Esophagus muscularis mucosa (tissue), 4 donors: Measurements from ENCODE around the gene COL5A1. TPM values are rescaled to one million over a fixed set of nuclear protein-coding genes. Genes with fewer than 3 reads are reported as not detected.
"Not testable (repeated sequence)": the region's sequence is repeated elsewhere in the genome, so short reads cannot be mapped to it uniquely, and the experiment has no call there.

ENCODE experiments used
- DNase-seq: peaks from one replicate; pipeline ENCODE4 v3.0.0-alpha.2; 2017; ENCODE audit errors: extremely low spot score
- H3K27ac ChIP-seq, 4 donors: fragments of 200-600 bp; sonication (generic); replicated peaks in 1 of 4; 1 replicate in 3 of 4; 2 replicates in 1 of 4; pipeline ENCODE4 v1.5.1; 2016 to 2019; ENCODE audit warnings: mild to moderate bottlenecking in 1 of 4
- H3K27me3 ChIP-seq, 4 donors: fragments of 200-600 bp; sonication (generic); one replicate each; pipeline versions ENCODE4 v1.5.1 to v1.6.0; 2016 to 2019
- H3K36me3 ChIP-seq, 4 donors: fragments of 200-600 bp; sonication (generic); one replicate each; pipeline ENCODE4 v1.5.1; 2016 to 2019
- H3K4me1 ChIP-seq, 4 donors: fragments of 200-600 bp; sonication (generic); one replicate each; pipeline ENCODE4 v1.5.1; 2016 to 2019
- H3K4me3 ChIP-seq, 4 donors: fragments of 200-600 bp; sonication (generic); 1 replicate in 2 of 4; 2 replicates in 2 of 4; pipeline ENCODE4 v1.5.1; 2016 to 2019; ENCODE audit warnings: mild to moderate bottlenecking in 4 of 4, moderate library complexity in 1 of 4
- H3K9me3 ChIP-seq, 4 donors: fragments of 200-600 bp; sonication (generic); 1 replicate in 3 of 4; 2 replicates in 1 of 4; pipeline ENCODE4 v1.5.1; 2016 to 2019
- EP300 ChIP-seq: sonication (generic); formaldehyde crosslinking; IDR thresholded peaks from one replicate; pipeline ENCODE4 v1.6.1; 2017; ENCODE audit warnings: antibody characterized with exemption
- POLR2A ChIP-seq: fragments of 450-650 bp; IDR thresholded peaks from one replicate; pipeline ENCODE4 v1.6.1; 2017; ENCODE audit warnings: antibody characterized with exemption, moderate library complexity, mild to moderate bottlenecking, low read depth
- POLR2AphosphoS5 ChIP-seq, 2 donors: sonication (generic); formaldehyde crosslinking; IDR thresholded peaks; one replicate each; pipeline ENCODE4 v1.6.1; 2017; ENCODE audit warnings: antibody characterized with exemption in 2 of 2
- WGBS: methylation state at CpG from one replicate; pipeline ENCODE4 v1.1.5; 2018; 5-methylcytosine and 5-hydroxymethylcytosine counted together
- intact Hi-C: fragments of 100-400 bp; cut with DNase I; formaldehyde crosslinking; loops from one replicate; pipeline ENCODE4 v1.15.1; 2023
- total RNA-seq, 4 donors: library from RNA; depleted of rRNA; stranded (reverse); fragments of >200 nt; gene quantifications; one replicate each; pipeline versions ENCODE4 v1.1.0 to v1.2.1, GENCODE V29; 2016
- TF ChIP-seq, protein P1 (sequence below), 3 experiments: fragments of 200-600 bp in 2 of 3; fragments of 450-650 bp in 1 of 3; sonication (generic) in 2 of 3; IDR thresholded peaks; one replicate each; pipeline ENCODE4 v1.5.1; 2017 to 2019; ENCODE audit warnings: antibody characterized with exemption in 3 of 3, mild to moderate bottlenecking in 2 of 3, moderate library complexity in 1 of 3

COL5A1 gene
- total RNA-seq, 4 donors from 2014 or later = 36.0 to 89.5 (median 56.4) TPM

DNA sequence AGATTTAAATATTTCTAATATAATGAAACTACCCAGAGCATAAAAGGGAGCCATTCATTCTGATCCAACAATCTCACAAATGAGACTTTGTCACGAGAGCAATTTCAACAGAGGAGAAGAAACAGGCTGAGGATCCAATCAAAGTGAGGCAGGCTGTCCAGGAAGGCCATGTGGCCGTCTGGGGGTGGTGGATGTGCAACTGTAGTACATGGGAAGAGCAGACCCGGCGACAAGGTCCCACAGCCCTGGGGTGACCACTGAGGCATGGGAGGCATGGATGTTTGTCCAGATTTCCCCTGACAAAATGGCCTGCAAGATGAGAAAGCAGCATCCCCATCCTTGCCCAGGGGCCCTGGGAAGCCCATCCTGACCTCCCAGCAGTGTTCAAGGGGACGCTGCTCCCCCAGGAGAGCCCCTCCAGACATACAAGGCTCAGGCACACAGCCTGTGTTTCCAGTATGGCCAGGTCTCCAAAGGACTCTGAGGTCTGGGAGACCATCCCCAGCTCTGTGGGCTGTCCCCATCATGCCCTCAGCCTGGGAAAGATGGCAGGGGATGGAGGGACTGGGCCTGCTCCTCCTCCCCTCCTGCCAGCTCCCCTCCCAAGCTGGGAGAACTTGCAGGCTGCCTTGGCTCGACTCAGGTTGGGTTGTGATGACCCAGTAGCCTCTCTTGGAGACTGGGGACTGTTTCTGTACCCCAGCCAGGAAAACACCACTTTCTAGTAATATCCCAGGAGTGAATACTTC lies 211.5 kb downstream of the COL5A1 start:
- H3K27me3 ChIP-seq = peaks cover 0 to 9% (median 0%) of the 10 kb centered on the region in 4 donors
- H3K9me3 ChIP-seq = peaks cover 0 to 5% (median 0%) of the 10 kb centered on the region in 4 donors
- intact Hi-C loops = no loop called here
- H3K36me3 ChIP-seq = no peaks in the 10 kb centered on the region
- H3K4me1 ChIP-seq = peaks cover 0 to 3% (median under 1%) of the 10 kb centered on the region in 4 donors
- no peak for TF ChIP-seq EP300
- WGBS = 67% methylated on average over 6 of the region's 6 CpGs
- no peak for DNase-seq
- H3K4me3 ChIP-seq = no peak overlapping the region
- H3K27ac ChIP-seq = no peak overlapping the region

DNA sequence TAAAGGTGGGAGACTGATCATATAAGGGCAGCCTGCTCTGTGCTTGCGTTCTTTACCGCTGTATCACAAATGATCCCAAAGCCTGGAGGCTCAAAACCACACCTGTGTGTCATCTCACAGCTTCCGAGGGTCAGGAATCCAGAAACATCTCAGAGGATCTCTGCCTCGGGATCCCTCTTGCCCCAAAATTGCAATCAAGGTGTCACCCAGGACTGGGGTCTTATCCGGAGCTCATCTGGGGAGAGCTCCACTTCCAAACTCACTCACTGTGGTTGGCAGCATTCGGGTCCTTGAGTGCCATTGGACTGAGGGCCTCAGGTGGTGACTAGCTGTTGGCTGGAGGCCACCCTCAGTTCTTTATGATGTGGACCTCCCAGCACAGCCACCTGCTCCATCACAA lies 212.3 kb downstream of the COL5A1 start:
- intact Hi-C loops = no loop called here
- TF ChIP-seq POLR2AphosphoS5 (IDR thresholded peaks at IDR 0.05) (no peak), EP300 (no peak), POLR2A (no peak)
- TF ChIP-seq, protein P1, sequence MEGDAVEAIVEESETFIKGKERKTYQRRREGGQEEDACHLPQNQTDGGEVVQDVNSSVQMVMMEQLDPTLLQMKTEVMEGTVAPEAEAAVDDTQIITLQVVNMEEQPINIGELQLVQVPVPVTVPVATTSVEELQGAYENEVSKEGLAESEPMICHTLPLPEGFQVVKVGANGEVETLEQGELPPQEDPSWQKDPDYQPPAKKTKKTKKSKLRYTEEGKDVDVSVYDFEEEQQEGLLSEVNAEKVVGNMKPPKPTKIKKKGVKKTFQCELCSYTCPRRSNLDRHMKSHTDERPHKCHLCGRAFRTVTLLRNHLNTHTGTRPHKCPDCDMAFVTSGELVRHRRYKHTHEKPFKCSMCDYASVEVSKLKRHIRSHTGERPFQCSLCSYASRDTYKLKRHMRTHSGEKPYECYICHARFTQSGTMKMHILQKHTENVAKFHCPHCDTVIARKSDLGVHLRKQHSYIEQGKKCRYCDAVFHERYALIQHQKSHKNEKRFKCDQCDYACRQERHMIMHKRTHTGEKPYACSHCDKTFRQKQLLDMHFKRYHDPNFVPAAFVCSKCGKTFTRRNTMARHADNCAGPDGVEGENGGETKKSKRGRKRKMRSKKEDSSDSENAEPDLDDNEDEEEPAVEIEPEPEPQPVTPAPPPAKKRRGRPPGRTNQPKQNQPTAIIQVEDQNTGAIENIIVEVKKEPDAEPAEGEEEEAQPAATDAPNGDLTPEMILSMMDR (IDR thresholded peaks at IDR 0.05) = no peak
- no peaks in the 10 kb centered on the region for H3K36me3 ChIP-seq
- H3K27me3 ChIP-seq = peaks cover 0 to 9% (median 0%) of the 10 kb centered on the region in 4 donors
- H3K4me3 ChIP-seq = no peak overlapping the region
- DNase-seq = no peak
- H3K4me1 ChIP-seq = peaks cover 0 to 8% (median 5%) of the 10 kb centered on the region in 4 donors
- 88% methylated on average over 6 of the region's 6 CpGs for WGBS
- no peak overlapping the region for H3K27ac ChIP-seq
- H3K9me3 ChIP-seq = no peaks in the 10 kb centered on the region

DNA sequence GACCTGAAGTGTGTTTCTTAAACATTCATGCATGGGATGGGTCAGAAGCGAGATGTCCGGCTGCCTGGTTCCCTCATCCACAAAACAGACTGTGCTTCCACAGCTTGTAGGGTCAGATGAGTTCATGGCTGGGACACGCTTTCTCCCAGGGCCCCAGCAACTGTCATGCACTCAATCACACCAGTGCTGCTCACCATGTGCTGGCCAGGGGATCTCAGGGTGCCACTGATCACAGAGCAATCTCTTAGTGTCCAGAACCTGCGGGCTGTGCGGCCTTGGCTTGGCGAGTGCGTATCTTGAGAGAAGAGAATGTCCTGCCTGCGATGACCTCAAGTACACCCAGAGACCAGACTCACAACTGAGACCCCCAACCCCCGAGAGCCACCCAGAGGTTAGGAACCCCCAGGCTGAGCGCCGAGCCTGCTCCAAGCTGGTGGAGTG lies 213.0 kb downstream of the COL5A1 start:
- no peak for DNase-seq
- Histone ChIP-seq H3K9me3 (no peaks in the 10 kb centered on the region), H3K27ac (no peak overlapping the region), H3K27me3 (peaks cover 0 to 9% (median 0%) of the 10 kb centered on the region in 4 donors), H3K36me3 (no peaks in the 10 kb centered on the region), H3K4me1 (peaks cover 0 to 8% (median 5%) of the 10 kb centered on the region in 4 donors), H3K4me3 (no peak overlapping the region)
- WGBS = 93% methylated on average over 11 of the region's 11 CpGs
- intact Hi-C loops = no loop called here
- TF ChIP-seq EP300 = no peak
- TF ChIP-seq, protein P1 (IDR thresholded peaks at IDR 0.05) = no peak
- TF ChIP-seq POLR2A = no peak
- no peak for TF ChIP-seq POLR2AphosphoS5 (IDR thresholded peaks at IDR 0.05)

DNA sequence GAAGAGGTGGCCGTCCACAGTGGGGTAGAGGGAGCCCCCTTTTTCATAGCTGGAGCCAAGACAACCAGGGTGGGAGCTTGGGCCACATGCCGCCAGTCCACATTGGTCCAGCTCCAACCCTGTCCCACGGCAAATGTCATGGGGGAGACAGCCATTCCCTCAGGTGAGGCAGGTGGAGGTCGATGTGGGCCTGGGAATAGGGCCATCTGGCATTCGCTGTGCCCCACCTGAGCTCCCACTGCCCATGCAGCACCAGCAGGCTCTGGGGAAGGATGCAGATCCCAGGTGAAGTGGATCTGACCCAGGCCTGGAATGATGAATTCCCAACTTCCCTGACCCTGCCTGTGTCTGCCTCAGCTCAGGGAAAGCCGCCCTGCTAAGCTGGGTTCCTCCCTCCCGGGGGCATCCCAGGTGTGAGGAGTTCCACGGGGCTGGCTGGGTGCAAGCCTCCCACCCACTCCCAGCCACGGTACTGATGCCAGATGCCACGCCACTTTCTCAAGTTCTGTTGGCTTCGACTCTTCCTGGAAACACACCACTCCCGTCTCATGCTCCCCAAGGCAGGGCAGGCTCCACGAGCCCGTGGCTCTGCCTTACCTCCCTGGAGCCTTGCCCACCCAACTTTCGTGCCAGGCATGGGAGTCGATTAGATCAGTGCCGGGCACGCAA lies 213.8 kb downstream of the COL5A1 start:
- Histone ChIP-seq H3K27me3 (peaks cover 0 to 9% (median 0%) of the 10 kb centered on the region in 4 donors), H3K9me3 (no peaks in the 10 kb centered on the region), H3K27ac (no peak overlapping the region), H3K4me1 (peaks cover 0 to 8% (median 5%) of the 10 kb centered on the region in 4 donors), H3K4me3 (no peak overlapping the region), H3K36me3 (no peaks in the 10 kb centered on the region)
- no peak for DNase-seq
- WGBS = 77% methylated on average over 17 of the region's 18 CpGs
- TF ChIP-seq POLR2A (no peak), POLR2AphosphoS5 (IDR thresholded peaks at IDR 0.05) (no peak), EP300 (no peak)
- TF ChIP-seq, protein P1 (IDR thresholded peaks at IDR 0.05) = no peak
- intact Hi-C loops = no loop called here

DNA sequence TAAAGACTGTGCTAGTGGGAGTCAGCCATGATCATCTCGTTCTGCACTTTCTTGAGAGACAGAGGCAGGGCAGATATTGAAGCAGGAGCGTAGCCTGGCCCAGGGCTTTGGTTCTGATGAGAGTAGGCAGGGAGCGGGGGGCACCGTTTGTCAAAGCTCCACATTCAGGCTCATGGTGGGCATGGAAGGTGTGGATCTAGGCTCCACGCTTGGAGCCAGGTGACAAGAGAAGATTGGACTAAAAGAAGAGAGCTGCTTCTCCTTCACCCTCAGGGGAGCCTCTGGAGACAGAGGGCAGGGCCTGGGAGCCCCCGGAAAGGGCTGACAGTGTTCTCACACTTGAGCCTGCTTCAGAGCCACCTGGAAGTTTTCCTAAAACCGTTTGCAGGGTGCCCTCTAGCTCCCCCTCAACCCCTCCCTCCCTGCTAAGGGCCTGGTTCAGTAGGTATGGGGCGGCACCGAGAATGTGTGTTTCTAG lies 214.3 kb downstream of the COL5A1 start:
- H3K4me1 ChIP-seq = peaks cover 0 to 8% (median 5%) of the 10 kb centered on the region in 4 donors
- no peak for DNase-seq
- no peak overlapping the region for H3K27ac ChIP-seq
- H3K27me3 ChIP-seq = peaks cover 0 to 9% (median 0%) of the 10 kb centered on the region in 4 donors
- H3K4me3 ChIP-seq = no peak overlapping the region
- no peaks in the 10 kb centered on the region for H3K36me3 ChIP-seq
- intact Hi-C loops = no loop called here
- WGBS = 82% methylated on average over 9 of the region's 9 CpGs
- H3K9me3 ChIP-seq = no peaks in the 10 kb centered on the region
- TF ChIP-seq, protein P1 (IDR thresholded peaks at IDR 0.05) = no peak
- TF ChIP-seq POLR2A = no peak

DNA sequence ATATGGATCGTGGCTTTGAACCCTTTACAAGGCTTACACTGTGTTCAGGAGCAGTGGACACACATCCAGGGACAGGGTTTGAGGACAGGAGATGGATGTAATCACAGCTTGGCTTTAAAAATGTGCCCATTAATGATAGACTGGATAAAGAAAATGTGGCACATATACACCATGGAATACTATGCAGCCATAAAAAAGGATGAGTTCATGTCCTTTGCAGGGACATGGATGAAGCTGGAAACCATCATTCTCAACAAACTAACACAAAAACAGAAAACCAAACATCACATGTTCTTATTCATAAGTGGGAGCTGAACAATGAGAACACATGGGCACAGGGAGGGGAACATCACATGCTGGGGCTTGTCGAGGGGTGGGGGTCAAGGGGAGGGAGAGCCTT lies 215.8 kb downstream of the COL5A1 start:
- H3K9me3 ChIP-seq, H3K36me3 ChIP-seq, H3K27me3 ChIP-seq, H3K4me1 ChIP-seq, DNase-seq, H3K4me3 ChIP-seq, H3K27ac ChIP-seq, intact Hi-C loops: not testable (repeated sequence)
- WGBS = 98% methylated on average over 2 of the region's 2 CpGs
